Hematopoietic multipotent progenitor cell treated with erythropoietin and hydrocortisone succinate and interleukin-3 and kit ligand, for 15 days (in vitro differentiated cells): ENCODE results near the gene KDM3A.

Experiments used
- DNase-seq: peaks from one replicate; pipeline ENCODE4 v3.0.0-alpha.2; 2015; ENCODE audit warnings: low spot score

Gene KDM3A

GRCh38 chr2:86518481-86518880, 77.3 kb downstream of the KDM3A start:
- peak; percentile 29 for DNase-seq

GRCh38 chr2:86519349-86519748, 78.2 kb downstream of the KDM3A start:
- no peak for DNase-seq

GRCh38 chr2:86520153-86520552, 79.0 kb downstream of the KDM3A start:
- no peak for DNase-seq

GRCh38 chr2:86521922-86522321, 80.8 kb downstream of the KDM3A start:
- DNase-seq, result no peak

- no peak for DNase-seq
Observed at GRCh38 chr2:86522711-86523110, 81.5 kb downstream of the KDM3A start.

GRCh38 chr2:86523491-86523890, 82.3 kb downstream of the KDM3A start:
- DNase-seq, result no peak

GRCh38 chr2:86525421-86526340, 84.5 kb downstream of the KDM3A start:
- no peak for DNase-seq

GRCh38 chr2:86533589-86533988, 92.4 kb downstream of the KDM3A start:
- DNase-seq, result no peak

GRCh38 chr2:86541334-86541733, 100.2 kb downstream of the KDM3A start:
- DNase-seq, result no peak
